D721Med (cell line): ENCODE results near the gene ABTB2.
"Not testable (repeated sequence)": the region's sequence is repeated elsewhere in the genome, so short reads cannot be mapped to it uniquely, and the experiment has no call there.

Experiments used
- DNase-seq: peaks from one replicate; pipeline ENCODE4 v3.0.0; 2011; ENCODE audit warnings: low spot score; ENCODE audit not compliant: insufficient read length
- FAIRE-seq: peaks from 2 replicates; lab custom pipeline; 2011; peaks lifted over from hg19 to GRCh38; lab: Jason Lieb, UNC
- TF ChIP-seq, protein P1 (sequence below): IDR thresholded peaks from 2 replicates; pipeline ENCODE4 v1.5.1; 2012; ENCODE audit warnings: mild to moderate bottlenecking, control low read depth; ENCODE audit not compliant: insufficient read depth; ENCODE audit errors: missing control alignments

ABTB2 gene

DNA sequence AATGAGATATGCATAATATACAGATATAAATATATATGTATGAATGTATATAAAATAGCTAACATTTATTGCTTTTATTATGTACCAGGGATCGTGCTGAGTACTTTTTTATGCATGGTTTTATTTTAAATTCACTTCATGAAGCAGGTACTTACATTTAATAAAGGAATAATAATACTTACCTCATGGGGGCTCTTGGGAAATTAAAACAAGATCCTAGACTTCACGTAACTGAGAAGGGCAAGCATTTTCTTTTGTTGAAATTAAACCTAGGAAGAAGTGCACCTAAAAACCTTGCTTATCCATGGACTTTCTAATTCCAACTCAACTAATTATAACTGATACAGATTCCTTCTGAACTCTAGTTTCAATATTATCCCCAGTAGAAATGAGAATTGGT is 40.0 kb upstream of the ABTB2 start:
- DNase-seq (no peak), FAIRE-seq (no peak)
- TF ChIP-seq, protein P1, sequence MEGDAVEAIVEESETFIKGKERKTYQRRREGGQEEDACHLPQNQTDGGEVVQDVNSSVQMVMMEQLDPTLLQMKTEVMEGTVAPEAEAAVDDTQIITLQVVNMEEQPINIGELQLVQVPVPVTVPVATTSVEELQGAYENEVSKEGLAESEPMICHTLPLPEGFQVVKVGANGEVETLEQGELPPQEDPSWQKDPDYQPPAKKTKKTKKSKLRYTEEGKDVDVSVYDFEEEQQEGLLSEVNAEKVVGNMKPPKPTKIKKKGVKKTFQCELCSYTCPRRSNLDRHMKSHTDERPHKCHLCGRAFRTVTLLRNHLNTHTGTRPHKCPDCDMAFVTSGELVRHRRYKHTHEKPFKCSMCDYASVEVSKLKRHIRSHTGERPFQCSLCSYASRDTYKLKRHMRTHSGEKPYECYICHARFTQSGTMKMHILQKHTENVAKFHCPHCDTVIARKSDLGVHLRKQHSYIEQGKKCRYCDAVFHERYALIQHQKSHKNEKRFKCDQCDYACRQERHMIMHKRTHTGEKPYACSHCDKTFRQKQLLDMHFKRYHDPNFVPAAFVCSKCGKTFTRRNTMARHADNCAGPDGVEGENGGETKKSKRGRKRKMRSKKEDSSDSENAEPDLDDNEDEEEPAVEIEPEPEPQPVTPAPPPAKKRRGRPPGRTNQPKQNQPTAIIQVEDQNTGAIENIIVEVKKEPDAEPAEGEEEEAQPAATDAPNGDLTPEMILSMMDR, result no peak

DNA sequence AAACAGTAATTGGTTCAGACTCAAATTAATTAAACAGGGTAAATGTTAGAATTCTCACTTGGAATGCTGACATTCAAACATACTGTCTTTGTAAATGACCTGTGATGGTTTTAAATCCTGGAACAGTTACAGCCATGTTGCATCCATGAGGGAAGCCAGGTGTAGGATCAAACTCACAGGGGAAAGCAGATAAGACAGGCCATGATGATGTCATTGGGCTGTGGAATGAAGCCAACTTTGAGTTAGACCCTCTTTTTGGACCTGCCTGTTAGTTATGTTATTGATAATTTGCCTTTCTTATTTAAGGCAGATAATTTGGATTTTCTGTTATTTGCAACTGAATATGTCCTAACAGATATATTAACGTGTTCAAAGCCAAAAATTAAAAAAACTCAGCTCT is 39.3 kb upstream of the ABTB2 start:
- FAIRE-seq (no peak), DNase-seq (no peak)
- TF ChIP-seq, protein P1, result no peak

DNA sequence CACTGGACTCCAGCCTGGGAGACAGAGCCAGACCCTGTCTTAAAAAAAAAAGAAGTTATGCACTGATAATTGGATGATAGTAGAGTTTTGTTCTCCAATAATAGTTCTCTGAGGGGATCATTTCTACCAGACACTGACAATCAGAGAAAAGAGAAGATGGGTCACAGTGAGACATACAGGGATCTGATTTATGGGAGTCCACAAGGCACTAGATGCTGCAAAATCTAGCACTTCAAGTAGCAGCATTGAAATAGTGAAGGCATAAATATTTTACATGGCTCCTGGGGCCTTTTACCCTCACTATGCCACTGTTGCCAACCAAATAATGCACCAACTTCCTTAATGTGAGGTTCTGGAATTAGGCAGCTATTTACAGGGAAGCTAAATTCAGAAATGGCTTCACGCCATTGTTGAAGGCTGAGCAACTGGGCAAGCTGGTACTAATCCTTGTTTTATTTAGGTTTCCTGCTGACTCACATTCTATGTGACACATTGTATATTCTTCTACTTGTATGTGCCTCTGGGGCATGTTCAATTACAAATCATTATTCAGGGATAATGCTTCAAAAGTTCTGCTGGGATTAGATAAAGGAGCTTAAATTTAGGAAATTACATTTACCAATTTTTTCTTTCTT is 38.2 kb upstream of the ABTB2 start:
- DNase-seq, result no peak
- no peak for FAIRE-seq
- TF ChIP-seq, protein P1, result no peak

DNA sequence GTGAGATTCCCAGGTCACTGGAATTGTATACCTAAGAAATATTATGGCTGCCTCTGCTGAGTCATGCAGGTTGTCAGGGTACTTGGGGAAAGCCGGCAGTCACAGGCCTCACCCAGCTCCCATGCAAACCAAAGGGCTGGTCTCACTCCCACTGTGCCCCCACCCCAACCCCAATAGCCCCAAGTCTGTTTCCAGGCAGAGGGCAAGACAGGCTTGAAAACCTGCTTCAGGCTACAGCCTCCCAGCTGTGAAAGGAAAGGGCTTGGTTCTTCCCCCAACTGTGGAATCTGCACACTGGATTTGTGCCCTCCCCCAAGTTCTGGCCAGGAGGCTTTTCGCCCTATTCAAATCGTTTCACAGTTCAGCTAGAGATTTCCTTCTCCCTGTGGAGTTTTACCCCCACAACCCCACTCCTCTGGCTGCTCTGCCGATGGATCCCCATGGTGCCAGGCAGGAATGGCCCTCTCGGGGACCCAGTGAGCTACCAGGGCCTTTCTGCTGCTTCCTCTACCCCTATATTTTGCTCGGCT is 37.0 kb upstream of the ABTB2 start:
- FAIRE-seq (no peak), DNase-seq (no peak)
- TF ChIP-seq, protein P1, result no peak

DNA sequence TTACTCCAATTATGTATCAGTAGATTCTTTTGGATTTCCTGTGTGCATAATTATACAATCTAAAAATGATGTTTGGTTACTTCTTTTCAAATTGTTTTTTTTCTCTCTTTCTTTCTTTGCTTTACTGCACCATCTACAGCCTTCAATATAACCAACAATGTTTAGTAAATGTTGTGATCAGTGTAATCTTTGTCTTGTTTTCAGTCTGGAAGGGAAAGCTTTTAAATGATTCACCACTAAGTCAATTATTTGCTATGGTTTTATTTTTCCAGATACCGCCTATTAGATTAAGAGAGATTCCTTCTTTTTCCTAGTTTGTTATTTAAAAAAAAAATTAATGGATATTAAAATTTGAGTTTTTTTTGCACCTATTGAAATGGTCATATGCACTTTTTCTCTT is 29.8 kb upstream of the ABTB2 start:
- TF ChIP-seq, protein P1, result no peak
- DNase-seq, result no peak
- FAIRE-seq, result no peak

DNA sequence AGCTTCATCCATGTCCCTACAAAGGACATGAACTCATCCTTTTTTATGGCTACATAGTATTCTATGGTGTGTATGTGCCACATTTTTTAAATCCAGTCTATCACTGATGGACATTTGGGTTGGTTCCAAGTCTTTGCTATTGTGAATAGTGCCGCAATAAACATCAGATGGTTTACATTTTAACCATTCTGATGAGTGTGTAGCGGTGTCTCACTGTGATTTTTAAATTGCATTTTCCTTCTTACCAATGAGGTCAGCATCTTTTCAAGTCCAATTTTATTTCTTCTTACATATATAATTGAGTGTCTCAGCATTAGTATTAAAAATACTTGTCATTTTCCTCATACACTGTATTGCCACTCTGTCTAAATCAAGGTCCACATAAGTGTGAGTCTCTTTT is 28.5 kb upstream of the ABTB2 start:
- not testable (repeated sequence) for FAIRE-seq, DNase-seq

DNA sequence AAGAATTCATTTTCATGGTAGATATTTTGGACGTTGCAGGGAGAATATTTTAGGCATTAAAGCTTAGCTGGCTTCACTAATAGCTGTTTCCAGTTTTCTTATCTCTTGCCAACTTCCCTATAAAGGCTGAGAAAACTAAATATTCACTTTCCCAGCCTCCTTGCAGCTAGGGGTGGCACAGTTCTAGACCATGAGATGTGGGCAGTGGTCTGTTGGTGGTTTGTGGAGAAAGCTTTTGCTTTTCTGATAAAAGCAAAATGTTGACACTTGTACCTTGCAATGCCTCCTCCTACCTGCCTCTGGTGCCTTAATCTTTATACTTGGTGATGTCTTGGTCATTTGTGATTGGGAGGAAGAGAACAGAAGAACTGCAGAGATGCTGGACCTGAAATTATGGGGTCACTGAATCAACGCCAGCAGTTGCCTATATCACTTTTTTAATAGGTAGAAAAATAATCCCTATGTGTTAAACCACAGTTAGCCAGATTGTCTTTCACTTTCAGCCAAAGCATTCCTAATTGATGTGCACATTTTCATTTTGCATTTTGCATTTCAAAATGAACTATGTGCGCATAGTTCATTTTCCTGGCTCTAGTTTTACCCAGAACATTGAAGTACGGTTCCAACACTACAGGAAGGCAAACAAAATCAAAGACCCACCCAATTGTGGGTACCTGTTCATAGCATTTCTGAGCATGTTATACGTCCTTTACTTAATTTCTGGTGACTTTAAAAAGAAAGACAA is 24.9 kb upstream of the ABTB2 start:
- FAIRE-seq (no peak), DNase-seq (no peak)
- TF ChIP-seq, protein P1, result no peak
